C4-2B (cell line): ENCODE results near the gene C1orf174.

Source experiments
- H3K27ac ChIP-seq: fragments of 450-650 bp; 2 replicates; pipeline ENCODE4 v1.5.1; 2017
- ZFX ChIP-seq: fragments of 450-650 bp; IDR thresholded peaks from 2 replicates; pipeline ENCODE4 v1.6.1; 2017
- TF ChIP-seq, protein P1 (sequence below): fragments of 450-650 bp; conservative IDR thresholded peaks from 2 replicates; pipeline ENCODE4 v1.5.1; 2017; ENCODE audit warnings: mild to moderate bottlenecking

C1orf174 gene

DNA sequence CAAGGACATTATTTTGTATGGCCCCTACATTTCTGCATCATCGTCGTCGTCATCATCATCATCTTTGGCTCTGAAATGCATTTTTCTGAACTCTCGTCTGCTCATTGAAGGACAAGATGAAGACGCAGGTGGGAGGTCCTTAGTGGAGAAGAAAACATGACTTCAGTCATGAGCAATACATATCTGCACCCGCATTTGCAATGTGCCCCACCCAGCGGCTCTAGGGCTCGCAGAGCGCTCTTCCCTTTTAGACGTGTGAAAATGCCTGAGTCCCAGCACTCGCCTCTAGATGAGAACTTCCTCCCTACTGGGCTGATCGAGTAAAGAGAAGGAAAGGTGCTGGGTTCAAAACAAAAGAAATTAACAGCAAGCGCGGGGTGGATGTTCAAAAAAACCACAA is 10.1 kb downstream of the C1orf174 start:
- TF ChIP-seq, protein P1, sequence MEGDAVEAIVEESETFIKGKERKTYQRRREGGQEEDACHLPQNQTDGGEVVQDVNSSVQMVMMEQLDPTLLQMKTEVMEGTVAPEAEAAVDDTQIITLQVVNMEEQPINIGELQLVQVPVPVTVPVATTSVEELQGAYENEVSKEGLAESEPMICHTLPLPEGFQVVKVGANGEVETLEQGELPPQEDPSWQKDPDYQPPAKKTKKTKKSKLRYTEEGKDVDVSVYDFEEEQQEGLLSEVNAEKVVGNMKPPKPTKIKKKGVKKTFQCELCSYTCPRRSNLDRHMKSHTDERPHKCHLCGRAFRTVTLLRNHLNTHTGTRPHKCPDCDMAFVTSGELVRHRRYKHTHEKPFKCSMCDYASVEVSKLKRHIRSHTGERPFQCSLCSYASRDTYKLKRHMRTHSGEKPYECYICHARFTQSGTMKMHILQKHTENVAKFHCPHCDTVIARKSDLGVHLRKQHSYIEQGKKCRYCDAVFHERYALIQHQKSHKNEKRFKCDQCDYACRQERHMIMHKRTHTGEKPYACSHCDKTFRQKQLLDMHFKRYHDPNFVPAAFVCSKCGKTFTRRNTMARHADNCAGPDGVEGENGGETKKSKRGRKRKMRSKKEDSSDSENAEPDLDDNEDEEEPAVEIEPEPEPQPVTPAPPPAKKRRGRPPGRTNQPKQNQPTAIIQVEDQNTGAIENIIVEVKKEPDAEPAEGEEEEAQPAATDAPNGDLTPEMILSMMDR: no peak
- TF ChIP-seq ZFX: no peak
- H3K27ac ChIP-seq: no peak overlapping the region

DNA sequence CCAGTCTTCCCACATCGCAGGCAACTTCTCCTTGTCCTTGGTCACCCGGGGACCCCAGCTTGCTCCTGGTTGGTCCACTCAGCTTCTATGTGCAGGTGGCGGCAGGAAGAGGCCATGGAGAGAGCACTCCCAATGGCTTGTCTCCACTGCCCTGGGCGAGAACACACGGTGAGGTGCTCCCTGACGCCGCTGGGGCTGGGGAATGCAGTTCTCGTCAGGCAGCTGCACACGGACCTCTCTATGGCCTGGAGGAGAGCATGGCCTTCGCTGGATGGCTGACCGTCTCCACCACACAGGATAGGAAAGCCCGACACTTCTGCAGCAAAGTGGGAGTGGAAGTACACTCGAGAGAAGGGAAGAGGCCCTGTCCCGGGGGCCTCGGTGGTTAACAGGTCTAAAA is 11.8 kb downstream of the C1orf174 start:
- TF ChIP-seq, protein P1: no peak
- TF ChIP-seq ZFX: no peak
- no peak overlapping the region for H3K27ac ChIP-seq

DNA sequence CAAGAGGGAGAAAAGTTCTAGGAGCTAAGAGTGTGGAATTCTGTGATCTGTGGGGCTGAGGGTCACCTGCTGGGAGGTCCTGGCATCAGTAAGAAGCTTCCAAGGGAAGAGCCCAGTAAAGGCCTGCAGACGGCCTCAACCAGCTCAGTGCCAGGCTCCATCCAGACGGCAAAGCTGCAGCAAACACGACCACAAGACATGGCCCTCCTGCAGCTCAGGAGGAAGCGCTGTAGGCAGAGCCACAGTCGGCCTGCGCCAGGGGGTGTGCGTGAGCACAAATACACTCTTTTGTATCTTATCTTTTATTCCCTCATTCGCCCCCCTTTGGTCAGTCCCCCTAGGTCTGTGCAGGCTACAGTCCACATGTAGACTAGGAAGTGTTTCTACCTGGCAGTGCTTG is 13.4 kb downstream of the C1orf174 start:
- TF ChIP-seq ZFX: no peak
- TF ChIP-seq, protein P1: no peak

DNA sequence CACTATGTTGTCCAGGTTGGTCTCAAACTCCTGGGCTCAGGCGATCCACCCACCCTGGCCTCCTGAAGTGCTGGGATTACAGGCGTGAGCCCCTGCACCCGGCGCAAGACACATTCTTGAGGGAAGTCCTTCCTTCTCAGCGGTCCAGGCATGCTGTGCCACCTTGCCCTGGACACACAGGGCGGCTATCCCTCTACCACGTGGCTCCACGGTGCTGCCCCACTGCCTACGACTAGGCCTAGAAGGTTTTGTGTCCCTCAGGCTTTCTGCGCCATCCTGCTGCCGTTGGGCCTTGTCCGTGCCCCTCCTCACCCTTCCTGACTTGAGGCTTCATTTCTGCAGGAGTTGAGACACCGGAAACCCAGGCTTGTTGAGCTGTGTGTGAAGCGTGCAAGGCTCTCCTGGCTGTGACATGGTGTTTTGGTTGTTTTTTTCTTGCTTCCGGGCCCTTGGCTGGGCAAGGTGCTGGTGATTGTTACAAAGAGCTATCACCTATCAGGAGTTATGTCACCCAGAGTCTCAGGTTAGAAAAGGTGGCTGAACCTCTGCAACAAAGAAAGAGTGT is 13.9 kb downstream of the C1orf174 start:
- no peak overlapping the region for H3K27ac ChIP-seq
- no peak for TF ChIP-seq ZFX
- TF ChIP-seq, protein P1: no peak

More for the DNA sequence above, 13.4 kb downstream of the C1orf174 start:
- no peak overlapping the region for H3K27ac ChIP-seq

DNA sequence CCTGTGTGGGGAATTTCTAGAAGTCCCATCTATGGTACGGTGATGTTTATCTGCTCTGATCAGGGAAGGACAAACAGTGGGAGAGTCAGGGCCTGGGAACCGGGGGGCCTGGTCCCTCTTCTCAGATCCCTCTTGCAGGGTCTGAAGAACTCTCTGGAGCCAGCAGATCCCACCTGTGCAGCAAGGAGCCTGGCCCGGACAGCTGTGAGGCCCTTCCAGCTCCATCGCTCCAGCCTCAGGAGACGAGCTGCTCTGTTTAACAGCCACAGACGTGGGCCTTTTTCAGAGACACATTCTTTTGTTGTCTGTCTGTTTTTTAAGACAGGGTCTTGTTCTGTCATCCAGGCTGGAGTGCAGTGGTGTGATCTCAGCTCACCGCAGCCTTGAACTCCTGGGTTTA is 14.5 kb downstream of the C1orf174 start:
- H3K27ac ChIP-seq: no peak overlapping the region
- TF ChIP-seq, protein P1: no peak
- no peak for TF ChIP-seq ZFX

DNA sequence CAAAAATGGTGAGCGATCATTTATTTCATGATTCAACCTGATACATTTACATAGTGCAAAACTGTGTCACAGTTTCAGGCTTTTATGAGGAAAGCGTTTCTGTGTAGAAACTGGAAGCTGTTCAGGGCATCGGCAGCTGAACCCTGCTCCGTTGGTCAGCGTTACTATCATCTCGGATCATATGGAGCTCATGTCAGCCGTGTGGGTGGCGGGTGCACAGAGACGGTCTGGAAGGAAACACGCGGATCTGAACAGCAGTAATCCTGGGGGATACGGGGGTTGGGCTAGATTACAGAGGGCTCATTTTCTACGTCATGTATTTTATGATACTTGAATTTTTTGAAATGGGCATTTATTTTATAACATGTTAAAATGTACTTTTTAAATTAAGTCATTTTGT is 15.1 kb downstream of the C1orf174 start:
- no peak overlapping the region for H3K27ac ChIP-seq
- no peak for TF ChIP-seq ZFX

DNA sequence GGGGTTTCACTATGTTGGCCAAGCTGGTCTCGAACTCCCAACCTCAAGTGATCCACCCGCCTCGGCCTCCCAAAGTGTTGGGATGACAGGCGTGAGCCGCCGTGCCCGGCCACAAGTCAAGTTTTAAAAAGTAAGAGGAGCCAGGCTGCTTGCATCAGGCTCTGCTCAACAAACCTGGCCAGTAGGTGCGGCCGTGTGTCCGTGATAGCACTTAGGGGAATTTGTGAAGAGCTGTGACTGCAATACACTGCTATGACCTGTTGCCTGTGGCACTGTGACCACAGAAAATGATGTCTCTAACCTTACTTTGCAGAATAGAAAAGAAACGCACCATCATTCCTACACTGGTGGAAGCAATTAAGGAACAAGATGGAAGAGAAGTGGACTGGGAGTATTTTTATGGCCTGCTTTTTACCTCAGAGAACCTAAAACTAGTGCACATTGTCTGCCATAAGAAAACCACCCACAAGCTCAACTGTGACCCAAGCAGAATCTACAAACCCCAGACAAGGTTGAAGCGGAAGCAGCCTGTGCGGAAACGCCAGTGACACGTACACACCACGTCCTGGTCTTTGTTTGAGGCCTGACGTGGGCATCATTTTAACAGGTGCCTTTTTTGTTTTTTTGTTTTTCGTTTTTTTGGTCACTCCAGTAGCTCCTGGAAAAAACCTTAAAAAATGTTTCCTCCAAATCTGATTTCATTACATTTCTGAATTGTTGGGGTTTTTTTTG is 16.7 kb downstream of the C1orf174 start:
- H3K27ac ChIP-seq: no peak overlapping the region
- TF ChIP-seq ZFX: no peak
- TF ChIP-seq, protein P1: no peak

DNA sequence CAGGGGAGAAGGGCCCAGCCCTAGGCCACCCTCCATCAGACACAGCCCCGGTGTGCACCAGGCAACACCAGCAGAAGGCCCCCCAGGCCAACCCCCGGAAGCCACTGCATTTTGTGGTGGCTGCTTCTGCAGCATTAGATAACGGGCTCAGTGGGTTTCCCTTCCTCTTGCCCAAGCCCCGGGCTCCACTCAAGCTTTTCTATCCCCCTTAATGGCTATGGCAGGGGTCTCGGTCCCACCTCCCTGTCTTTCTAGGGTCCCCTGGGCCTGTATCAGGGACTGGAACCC is 18.9 kb downstream of the C1orf174 start:
- TF ChIP-seq, protein P1: no peak
- no peak for TF ChIP-seq ZFX
- H3K27ac ChIP-seq: no peak overlapping the region
